Smooth muscle cell (in vitro differentiated cells): ENCODE measurements around the gene GNAI3. TPM values are rescaled to one million over a fixed set of nuclear protein-coding genes. Genes with fewer than 3 reads are reported as not detected.

ENCODE experiments used
- DNase-seq: peaks from one replicate; lab custom pipeline; 2025; ENCODE audit not compliant: unreplicated experiment; lab: John Stamatoyannopoulos, UW
- H2AFZ ChIP-seq: fragments of 200-600 bp; sonication (generic); 2 replicates; pipeline ENCODE4 v1.6.0; 2016; ENCODE audit warnings: antibody characterized with exemption, low read depth, mild to moderate bottlenecking
- H3F3A ChIP-seq: fragments of 200-600 bp; sonication (generic); 2 replicates; pipeline ENCODE4 v1.6.0; 2017; ENCODE audit warnings: antibody characterized with exemption, low read depth
- H3K27ac ChIP-seq: fragments of 200-600 bp; sonication (generic); 2 replicates; pipeline ENCODE4 v1.5.1; 2016; ENCODE audit warnings: low read depth, mild to moderate bottlenecking
- H3K27me3 ChIP-seq: fragments of 200-600 bp; sonication (generic); 2 replicates; pipeline ENCODE4 v1.6.1; 2016; ENCODE audit warnings: low read depth, mild to moderate bottlenecking
- H3K36me3 ChIP-seq: fragments of 200-600 bp; sonication (generic); 2 replicates; pipeline ENCODE4 v1.5.1; 2016; ENCODE audit warnings: low read depth
- H3K4me1 ChIP-seq: fragments of 200-600 bp; sonication (generic); 2 replicates; pipeline ENCODE4 v1.5.1; 2016; ENCODE audit warnings: low read depth
- H3K4me2 ChIP-seq: fragments of 200-600 bp; sonication (generic); 2 replicates; pipeline ENCODE4 v1.6.0; 2016; ENCODE audit warnings: mild to moderate bottlenecking
- H3K4me3 ChIP-seq: fragments of 200-600 bp; sonication (generic); 2 replicates; pipeline ENCODE4 v1.5.1; 2016; ENCODE audit warnings: mild to moderate bottlenecking
- H3K79me2 ChIP-seq: fragments of 200-600 bp; sonication (generic); 2 replicates; pipeline ENCODE4 v1.6.0; 2016; ENCODE audit warnings: low read depth, mild to moderate bottlenecking
- H3K9ac ChIP-seq: fragments of 200-600 bp; sonication (generic); 2 replicates; pipeline ENCODE4 v1.6.0; 2016; ENCODE audit warnings: low read depth
- H3K9me3 ChIP-seq: fragments of 200-600 bp; sonication (generic); replicated peaks from 2 replicates; pipeline ENCODE4 v1.5.1; 2016; ENCODE audit warnings: low read depth
- H4K20me1 ChIP-seq: fragments of 200-600 bp; sonication (generic); 2 replicates; pipeline ENCODE4 v1.6.0; 2016; ENCODE audit warnings: low read depth
- CTCF ChIP-seq: fragments of 200-600 bp; sonication (generic); IDR thresholded peaks from 2 replicates; pipeline ENCODE4 v1.5.1; 2017; ENCODE audit warnings: borderline replicate concordance, mild to moderate bottlenecking, antibody characterized with exemption; ENCODE audit not compliant: insufficient read depth, poor library complexity, severe bottlenecking
- WGBS: methylation state at CpG from one replicate; pipeline ENCODE4 v1.1.7; 2016; ENCODE audit warnings: low lambda C conversion rate; 5-methylcytosine and 5-hydroxymethylcytosine counted together
- polyA plus RNA-seq: library from polyadenylated mRNA; unstranded; fragments of >200 nt; fragmentation: Nextera tagmentation; extraction: Ambion mirVana; gene quantifications from 2 replicates; pipeline ENCODE4 v1.2.1, GENCODE V29; 2016
- total RNA-seq: library from RNA; depleted of rRNA; stranded (reverse); fragments of >200 nt; gene quantifications from 2 replicates; pipeline ENCODE4 v1.2.3, GENCODE V29; 2014

GNAI3 gene
- total and polyA plus RNA-seq, 2 experiments from 2014 or later: 11.4 to 15.4 TPM

- no peak for DNase-seq
- Histone ChIP-seq H3K36me3 (no peaks in the 10 kb centered on the region), H2AFZ (no peak overlapping the region), H3K4me2 (no peak overlapping the region), H3K4me3 (no peak overlapping the region), H3K27me3 (no peaks in the 10 kb centered on the region), H4K20me1 (peaks cover 2% of the 10 kb centered on the region), H3F3A (no peaks in the 10 kb centered on the region), H3K9me3 (no peaks in the 10 kb centered on the region), H3K9ac (no peak overlapping the region), H3K27ac (no peak overlapping the region), H3K4me1 (peaks cover 13% of the 10 kb centered on the region), H3K79me2 (peaks cover 19% of the 10 kb centered on the region)
- 81% methylated on average over 14 of the region's 14 CpGs for WGBS
- TF ChIP-seq CTCF: no peak
Observed at GRCh38 chr1:109543988-109544735, 4.3 kb upstream of the GNAI3 start.

- WGBS: 42% methylated on average over 5 of the region's 5 CpGs
- H3K9ac ChIP-seq: peak overlapping the region; percentile 94
- peak; percentile 87 for TF ChIP-seq CTCF
Observed at GRCh38 chr1:109546311-109547109, 1.9 kb upstream of the GNAI3 start.

GRCh38 chr1:109547463-109548320 is 723 bp upstream of the GNAI3 start:
- Histone ChIP-seq H4K20me1 (peaks cover 38% of the 10 kb centered on the region), H3K4me1 (peaks cover 22% of the 10 kb centered on the region), H3K9ac (peak overlapping the region; percentile 94), H3K36me3 (no peaks in the 10 kb centered on the region), H3K4me2 (peak overlapping the region; percentile 87), H3K4me3 (peak overlapping the region; percentile 77), H3K9me3 (no peaks in the 10 kb centered on the region), H3F3A (peaks cover 3% of the 10 kb centered on the region), H3K27ac (peak overlapping the region; percentile 91), H2AFZ (no peak overlapping the region), H3K79me2 (peaks cover 55% of the 10 kb centered on the region), H3K27me3 (no peaks in the 10 kb centered on the region)
- no peak for TF ChIP-seq CTCF
- 13% methylated on average over 22 of the region's 22 CpGs for WGBS
- DNase-seq: no peak

More at GRCh38 chr1:109546311-109547109, 1.9 kb upstream of the GNAI3 start:
- Histone ChIP-seq H2AFZ (peak overlapping the region; percentile 81), H3K9me3 (no peaks in the 10 kb centered on the region), H4K20me1 (peaks cover 26% of the 10 kb centered on the region), H3K27me3 (no peaks in the 10 kb centered on the region), H3K79me2 (peaks cover 43% of the 10 kb centered on the region), H3K36me3 (no peaks in the 10 kb centered on the region), H3K27ac (peak overlapping the region; percentile 91), H3K4me3 (peak overlapping the region; percentile 77), H3K4me2 (peak overlapping the region; percentile 87), H3F3A (peaks cover 2% of the 10 kb centered on the region), H3K4me1 (peaks cover 22% of the 10 kb centered on the region)
- DNase-seq: peak; percentile 26
